NB4 (cell line): ENCODE results near the gene GMDS.

Experiments used
- TF ChIP-seq, protein P1 (sequence below): IDR thresholded peaks from one replicate; pipeline ENCODE4 v1.5.1; 2012; ENCODE audit warnings: low read depth, low read length
- TF ChIP-seq, protein P2 (sequence below): IDR thresholded peaks from 2 replicates; pipeline ENCODE4 v1.6.1; 2011; ENCODE audit warnings: low read depth, low read length

DNA sequence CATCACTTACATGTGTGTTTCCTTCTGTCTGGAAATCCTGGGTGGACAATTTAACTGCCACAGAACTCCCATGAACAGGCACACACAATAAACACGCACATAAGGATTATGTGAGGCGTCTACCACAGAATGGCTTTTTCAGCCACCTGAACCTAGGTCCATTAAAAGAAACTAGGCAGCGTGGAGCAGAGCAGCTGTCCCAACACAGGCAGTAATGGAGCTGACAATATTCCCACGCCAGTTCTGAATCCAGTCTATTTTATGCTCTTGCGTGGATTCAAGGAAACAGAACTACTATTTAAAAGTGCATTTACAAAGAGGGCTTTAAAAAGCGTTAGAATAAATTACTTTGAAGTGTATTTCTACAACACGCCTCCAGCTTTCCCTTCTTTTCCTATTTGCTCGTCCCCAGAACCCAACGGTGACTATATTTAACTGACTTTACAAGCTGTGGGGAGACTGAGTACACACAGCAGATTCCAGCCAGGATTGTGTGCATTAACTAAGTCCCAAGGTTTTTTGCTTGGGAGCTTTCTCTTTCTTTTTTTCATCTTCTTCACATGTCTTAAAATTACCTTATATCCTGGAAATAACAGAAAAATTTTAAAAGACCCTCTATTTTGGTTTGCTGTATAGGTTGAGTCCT lies 95.9 kb downstream of the GMDS start:
- TF ChIP-seq, protein P1, sequence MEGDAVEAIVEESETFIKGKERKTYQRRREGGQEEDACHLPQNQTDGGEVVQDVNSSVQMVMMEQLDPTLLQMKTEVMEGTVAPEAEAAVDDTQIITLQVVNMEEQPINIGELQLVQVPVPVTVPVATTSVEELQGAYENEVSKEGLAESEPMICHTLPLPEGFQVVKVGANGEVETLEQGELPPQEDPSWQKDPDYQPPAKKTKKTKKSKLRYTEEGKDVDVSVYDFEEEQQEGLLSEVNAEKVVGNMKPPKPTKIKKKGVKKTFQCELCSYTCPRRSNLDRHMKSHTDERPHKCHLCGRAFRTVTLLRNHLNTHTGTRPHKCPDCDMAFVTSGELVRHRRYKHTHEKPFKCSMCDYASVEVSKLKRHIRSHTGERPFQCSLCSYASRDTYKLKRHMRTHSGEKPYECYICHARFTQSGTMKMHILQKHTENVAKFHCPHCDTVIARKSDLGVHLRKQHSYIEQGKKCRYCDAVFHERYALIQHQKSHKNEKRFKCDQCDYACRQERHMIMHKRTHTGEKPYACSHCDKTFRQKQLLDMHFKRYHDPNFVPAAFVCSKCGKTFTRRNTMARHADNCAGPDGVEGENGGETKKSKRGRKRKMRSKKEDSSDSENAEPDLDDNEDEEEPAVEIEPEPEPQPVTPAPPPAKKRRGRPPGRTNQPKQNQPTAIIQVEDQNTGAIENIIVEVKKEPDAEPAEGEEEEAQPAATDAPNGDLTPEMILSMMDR: no peak
- TF ChIP-seq, protein P2, sequence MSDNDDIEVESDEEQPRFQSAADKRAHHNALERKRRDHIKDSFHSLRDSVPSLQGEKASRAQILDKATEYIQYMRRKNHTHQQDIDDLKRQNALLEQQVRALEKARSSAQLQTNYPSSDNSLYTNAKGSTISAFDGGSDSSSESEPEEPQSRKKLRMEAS: no peak
